Anterior cingulate cortex (tissue), 58 donors: ENCODE measurements around the gene SIAH3.
A peak's percentile ranks its signal among the peaks of the same experiment; 100 is the strongest.
"Not testable (repeated sequence)": the region's sequence is repeated elsewhere in the genome, so short reads cannot be mapped to it uniquely, and the experiment has no call there.

Source experiments
- DNase-seq, 58 donors: peaks; one replicate each; lab custom pipeline; 2025; lab: John Stamatoyannopoulos, UW

SIAH3 gene

GRCh38 chr13:45851171-45851921 lies at the start of gene SIAH3:
Gene SIAH3 (minus strand): TSS chr13:45851753. CDS start chr13:45851629, 124 bp downstream.
- peak in 37 of 58 donors; percentile 10 to 70 (median 37) for DNase-seq

GRCh38 chr13:45899406-45899805 lies 47.9 kb upstream of the SIAH3 start:
- DNase-seq: no peak

GRCh38 chr13:45897562-45897961 lies 46.0 kb upstream of the SIAH3 start:
- no peak for DNase-seq

- DNase-seq: no peak
Observed at GRCh38 chr13:45896285-45896684, 44.7 kb upstream of the SIAH3 start.

- DNase-seq: no peak
Observed at GRCh38 chr13:45895881-45896280, 44.3 kb upstream of the SIAH3 start.

- no peak for DNase-seq
Observed at GRCh38 chr13:45892513-45892912, 41.0 kb upstream of the SIAH3 start.

- no peak for DNase-seq
Observed at GRCh38 chr13:45889590-45890243, 38.2 kb upstream of the SIAH3 start.

- no peak for DNase-seq
Observed at GRCh38 chr13:45886466-45886865, 34.9 kb upstream of the SIAH3 start.

GRCh38 chr13:45885194-45885593 lies 33.6 kb upstream of the SIAH3 start:
- no peak for DNase-seq

- DNase-seq: no peak
Observed at GRCh38 chr13:45882626-45883025, 31.1 kb upstream of the SIAH3 start.

- no peak for DNase-seq
Observed at GRCh38 chr13:45881353-45881752, 29.8 kb upstream of the SIAH3 start.

- DNase-seq: no peak
Observed at GRCh38 chr13:45880242-45880641, 28.7 kb upstream of the SIAH3 start.

- peak in 1 of 58 donors; percentile 14 for DNase-seq
Observed at GRCh38 chr13:45879666-45880065, 28.1 kb upstream of the SIAH3 start.

GRCh38 chr13:45878966-45879365 lies 27.4 kb upstream of the SIAH3 start:
- DNase-seq: peak in 5 of 58 donors; percentile 6 to 16 (median 12)

GRCh38 chr13:45876781-45877180 lies 25.2 kb upstream of the SIAH3 start:
- DNase-seq: no peak

- no peak for DNase-seq
Observed at GRCh38 chr13:45875951-45876350, 24.4 kb upstream of the SIAH3 start.

GRCh38 chr13:45873491-45874325 lies 22.2 kb upstream of the SIAH3 start:
- no peak for DNase-seq

GRCh38 chr13:45872566-45872965 lies 21.0 kb upstream of the SIAH3 start:
- DNase-seq: no peak

GRCh38 chr13:45871201-45871600 lies 19.6 kb upstream of the SIAH3 start:
- DNase-seq: not testable (repeated sequence)

- no peak for DNase-seq
Observed at GRCh38 chr13:45870232-45870631, 18.7 kb upstream of the SIAH3 start.

- no peak for DNase-seq
Observed at GRCh38 chr13:45865414-45865813, 13.9 kb upstream of the SIAH3 start.
